HK-2 (cell line): ENCODE data around the gene AMOTL2.

ENCODE experiments used
- DNase-seq: peaks from one replicate; pipeline ENCODE4 v3.0.0-alpha.2; 2018; ENCODE audit not compliant: unreplicated experiment

Gene AMOTL2

GRCh38 chr3:134315286-134316106 lies 58.8 kb downstream of the AMOTL2 start:
- no peak for DNase-seq

GRCh38 chr3:134314588-134315285 lies 59.5 kb downstream of the AMOTL2 start:
- no peak for DNase-seq

DNA sequence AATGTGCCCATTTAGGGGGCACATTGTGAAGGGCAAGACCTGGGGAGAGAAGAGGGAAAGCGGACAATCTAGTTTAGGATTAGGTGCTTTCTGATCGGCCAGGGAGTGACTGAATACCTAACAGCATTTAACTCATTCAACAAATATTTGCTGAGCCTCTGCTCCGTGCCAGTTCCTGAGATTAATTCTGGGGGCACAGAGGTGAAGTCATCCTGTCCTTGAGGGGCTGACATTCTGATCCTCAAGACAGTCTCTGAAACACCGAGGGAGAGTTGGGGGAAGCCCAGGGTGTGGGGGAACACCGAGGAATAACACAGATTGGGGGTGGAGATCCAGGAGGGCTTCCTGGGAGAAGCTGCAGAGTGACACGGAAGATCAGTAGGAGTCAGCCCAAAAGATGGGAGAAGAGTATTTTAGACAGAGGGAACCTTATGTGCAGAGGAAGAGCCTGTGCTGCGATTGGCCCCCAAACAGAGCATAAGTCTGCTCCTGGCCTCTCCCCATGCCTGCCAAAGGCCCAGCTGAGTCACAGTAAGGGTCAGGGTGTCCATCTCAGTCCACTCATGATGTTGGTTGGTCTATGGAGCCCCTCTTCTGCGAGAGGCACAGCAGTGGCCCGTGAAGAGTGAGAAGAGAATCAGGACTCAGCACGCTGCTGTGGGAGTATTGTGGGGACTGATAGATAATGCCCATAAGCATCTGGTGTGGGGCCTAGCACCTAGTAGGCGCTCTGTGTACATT lies 60.2 kb downstream of the AMOTL2 start:
- no peak for DNase-seq

- DNase-seq: peak; percentile 90
Measured at GRCh38 chr3:134312873-134313846, 61.1 kb downstream of the AMOTL2 start.

DNA sequence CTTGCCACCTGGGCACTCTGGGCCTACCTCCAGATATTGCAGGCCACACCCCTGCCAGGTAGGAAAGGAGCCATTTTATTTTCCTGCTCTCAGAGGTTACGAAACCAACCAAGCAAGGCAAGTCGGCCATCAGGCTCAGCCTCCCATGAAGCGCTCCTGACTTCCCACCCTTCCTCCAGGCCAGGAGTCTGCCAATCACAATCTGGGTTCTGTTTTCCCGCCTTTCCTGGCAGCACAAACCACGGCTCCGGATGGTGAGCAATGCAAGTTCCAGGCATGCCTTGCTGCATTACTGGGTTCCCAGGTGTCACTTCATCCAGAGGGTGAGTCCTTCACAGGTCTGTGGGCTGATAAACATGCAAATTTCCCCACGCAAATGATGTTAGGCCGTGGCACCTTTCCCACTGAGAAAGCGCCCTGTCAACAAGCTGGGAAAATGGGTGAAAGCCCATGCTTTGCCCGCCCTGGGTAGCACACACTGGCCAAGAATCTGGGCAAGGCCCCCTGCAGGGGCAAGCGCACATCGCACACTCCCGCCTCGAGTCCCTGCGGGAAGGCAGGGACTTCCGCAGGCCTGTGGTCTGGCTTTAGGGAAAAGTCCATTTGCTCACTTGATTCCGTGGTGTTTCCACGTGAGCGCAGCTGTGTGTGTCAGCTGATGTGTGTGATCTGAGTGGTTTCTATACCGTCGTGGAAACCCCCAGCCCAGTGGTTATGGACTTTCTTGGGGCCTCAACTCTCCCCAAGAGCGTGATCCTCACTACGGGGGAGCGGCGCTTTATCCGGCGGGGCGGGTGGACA lies 62.0 kb downstream of the AMOTL2 start:
- peak; percentile 95 for DNase-seq

DNA sequence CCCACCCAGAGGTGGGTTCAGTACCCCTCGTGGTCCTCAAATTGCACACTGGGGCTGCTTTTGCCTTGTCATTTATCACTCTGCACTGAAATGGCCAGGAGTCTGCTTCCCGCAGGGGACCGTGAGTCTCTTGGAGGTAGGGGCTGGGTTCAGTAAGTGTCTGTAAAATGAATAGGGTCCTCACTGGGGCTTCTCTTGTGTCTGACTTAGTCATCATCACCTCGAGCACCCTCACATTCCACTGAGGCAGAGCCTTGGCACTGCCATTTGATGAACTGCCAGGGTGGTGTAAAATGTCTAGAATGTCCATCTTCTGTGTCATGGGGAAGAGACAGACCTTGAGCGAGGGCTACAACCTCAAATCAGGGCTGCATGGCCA lies 62.6 kb downstream of the AMOTL2 start:
- no peak for DNase-seq

GRCh38 chr3:134311265-134311664 lies 63.0 kb downstream of the AMOTL2 start:
- peak; percentile 56 for DNase-seq

DNA sequence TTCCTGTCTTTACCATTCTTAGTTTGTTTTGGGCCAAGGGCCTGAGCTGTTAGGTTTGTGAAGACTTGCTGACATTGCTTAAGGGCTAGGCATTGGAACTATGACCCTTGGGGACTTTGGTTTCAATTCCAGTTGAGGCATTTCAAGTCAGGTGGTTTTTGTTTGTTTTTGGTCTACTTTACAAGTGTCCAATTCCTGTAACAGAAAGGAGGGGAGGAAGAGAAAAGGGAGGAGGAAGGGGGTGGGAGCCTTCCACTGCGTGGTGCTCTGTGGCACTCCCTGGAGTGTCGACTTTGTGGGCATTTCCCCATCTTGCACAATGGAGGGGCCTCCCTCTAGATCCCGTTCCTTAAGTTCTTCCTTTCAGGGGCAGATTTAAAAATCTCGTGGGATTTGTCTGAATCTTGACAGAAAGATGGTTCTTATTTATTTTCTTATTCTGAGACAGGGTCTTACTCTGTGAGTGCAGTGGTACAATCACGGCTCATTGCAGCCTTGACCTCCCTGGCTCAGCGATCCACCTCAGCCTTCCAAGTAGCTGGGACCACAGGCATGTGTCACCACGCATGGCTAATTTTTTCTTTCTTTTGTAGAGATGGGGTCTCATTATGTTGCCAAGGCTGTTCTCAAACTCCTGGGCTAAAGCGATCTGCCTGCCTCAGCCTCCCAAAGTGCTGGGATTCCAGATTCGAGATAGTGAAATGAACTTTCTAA lies 64.1 kb downstream of the AMOTL2 start:
- no peak for DNase-seq

DNA sequence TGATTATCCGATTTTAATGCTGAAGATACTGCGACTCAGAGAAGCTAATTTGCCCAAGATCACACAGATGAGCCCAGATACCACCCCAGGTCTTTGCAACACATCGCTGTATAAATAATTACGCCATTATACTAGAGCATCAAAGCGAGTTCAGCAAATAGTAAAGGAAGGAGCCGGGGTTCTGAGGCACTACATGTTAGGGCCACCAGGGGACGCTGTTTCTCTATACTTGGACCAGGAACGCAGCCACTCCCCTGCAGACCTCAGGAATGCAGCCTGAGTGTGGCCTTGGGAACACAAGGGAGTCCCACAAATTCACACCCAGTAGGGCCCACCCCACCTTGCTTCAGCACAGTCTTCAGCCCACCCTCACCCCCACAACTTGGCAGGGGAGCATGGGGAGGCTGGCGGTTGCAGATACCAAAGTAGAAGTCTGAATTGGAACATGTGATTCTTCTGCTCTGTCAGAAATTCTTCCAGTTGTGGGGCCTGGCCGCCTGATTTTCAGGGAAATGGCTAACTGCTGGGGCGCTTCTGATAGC lies 65.8 kb downstream of the AMOTL2 start:
- DNase-seq: peak; percentile 89

DNA sequence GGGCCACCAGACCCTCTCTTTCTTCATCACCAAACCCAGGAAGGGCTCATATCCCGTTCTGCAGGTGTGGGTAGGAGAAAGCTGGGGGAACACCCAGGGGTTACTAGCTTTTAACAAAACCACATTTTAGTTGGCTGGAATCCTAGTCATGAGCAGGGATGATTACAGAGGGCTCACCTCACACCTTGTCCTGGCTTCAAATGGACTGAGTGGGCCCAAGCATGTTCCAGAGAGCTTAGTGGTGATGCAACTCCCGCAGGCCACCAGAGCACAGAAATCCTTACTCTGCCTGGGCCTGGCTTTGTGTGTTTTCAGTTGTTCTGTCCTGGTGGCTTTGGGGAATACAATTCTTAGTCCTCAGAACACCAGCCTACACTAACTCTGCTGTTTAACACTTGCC lies 66.8 kb downstream of the AMOTL2 start:
- DNase-seq: no peak

GRCh38 chr3:134306320-134306719 lies 67.9 kb downstream of the AMOTL2 start:
- DNase-seq: no peak
